ENCODE results near the gene PDK3.

Gene PDK3

DNA sequence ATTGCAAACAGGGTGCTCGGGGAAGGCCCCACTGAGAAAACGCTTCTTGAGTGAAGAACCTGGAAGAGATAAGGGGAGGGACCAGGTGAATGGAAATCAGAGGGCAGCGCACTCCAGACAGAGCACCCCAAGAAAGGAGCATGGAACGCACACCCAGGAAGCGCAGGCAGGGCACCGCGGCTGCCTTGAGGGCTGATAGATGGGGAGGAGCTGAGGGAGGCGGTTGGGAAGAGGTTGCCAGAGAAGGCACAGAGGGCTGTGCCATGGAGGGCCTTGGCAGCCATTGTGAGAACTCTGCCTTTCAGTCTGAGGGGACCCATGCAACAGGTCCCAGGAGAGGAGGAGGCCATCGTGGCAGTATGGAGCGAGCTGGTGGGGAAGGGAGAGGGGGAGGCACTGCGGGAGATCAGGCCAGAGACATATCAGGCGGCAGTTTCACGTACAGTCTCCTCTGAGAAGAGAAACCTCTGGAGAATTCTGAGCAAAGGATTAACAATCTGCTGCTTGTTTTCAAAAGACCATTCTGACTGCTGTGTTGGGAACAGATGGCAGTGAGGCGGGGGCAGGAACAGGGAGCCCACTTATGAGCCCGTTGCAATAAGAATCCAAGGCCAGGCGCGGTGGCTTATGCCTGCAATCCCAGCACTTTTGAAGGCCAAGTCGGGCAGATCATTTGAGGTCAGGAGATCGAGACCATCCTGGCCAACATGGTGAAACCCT, 98.4 kb downstream of the PDK3 start:
- DNase-seq: no peak

DNA sequence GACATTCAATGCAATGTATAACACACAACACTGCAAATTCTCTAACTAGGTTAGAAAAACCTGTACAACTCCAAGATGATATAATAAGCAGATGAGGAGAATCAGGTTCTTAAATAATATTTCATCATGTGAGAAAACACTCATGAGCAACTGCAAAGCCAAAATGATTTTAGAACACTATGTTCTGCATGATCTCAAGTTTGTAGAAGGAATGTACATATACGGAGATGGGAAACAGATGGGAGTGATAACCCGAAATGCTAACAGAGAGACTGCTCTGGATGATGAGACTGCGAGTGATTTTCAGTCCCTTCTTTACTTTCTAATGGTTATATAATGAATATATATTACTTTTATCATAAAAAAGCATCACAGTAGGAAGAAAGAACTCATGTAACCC, 101.2 kb downstream of the PDK3 start:
- no peak for DNase-seq

DNA sequence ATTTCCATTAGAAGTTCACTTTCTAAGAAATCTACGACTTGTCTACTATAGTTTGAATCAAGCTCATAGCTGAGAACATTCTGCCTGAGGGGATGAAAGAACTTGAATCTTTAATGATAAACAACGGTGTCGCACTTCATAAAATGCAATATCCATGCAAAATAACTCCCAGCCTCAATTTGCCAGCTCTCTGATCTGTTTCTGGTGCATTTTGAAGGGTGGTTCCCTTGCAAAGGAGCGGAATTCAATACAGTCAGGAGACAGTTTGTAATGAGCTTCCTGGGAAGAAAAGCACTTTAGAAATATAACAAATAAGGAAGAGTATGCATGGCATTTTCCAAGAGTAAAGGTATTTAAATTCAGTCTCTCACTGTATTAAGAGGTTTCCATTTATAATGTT, 102.1 kb downstream of the PDK3 start:
- no peak for DNase-seq

DNA sequence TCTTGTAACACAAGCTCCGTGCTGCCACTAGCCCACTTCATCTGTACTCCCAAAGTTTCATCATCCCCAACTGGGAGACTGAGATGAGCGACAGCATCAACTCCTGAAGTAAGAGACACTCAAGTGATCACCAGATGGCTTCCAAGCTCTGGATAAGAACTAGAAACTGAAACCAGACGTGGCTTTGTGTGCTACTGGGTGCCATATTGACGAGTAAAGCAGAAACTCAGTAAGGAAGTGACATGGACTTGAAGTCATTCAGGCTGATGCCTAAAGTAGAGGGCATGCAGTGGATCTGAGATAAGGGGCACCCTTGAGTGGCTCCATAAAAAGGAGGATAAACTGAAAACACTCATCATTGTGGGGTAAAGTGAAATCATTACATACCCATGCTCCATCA, 109.7 kb downstream of the PDK3 start:
- no peak for DNase-seq

DNA sequence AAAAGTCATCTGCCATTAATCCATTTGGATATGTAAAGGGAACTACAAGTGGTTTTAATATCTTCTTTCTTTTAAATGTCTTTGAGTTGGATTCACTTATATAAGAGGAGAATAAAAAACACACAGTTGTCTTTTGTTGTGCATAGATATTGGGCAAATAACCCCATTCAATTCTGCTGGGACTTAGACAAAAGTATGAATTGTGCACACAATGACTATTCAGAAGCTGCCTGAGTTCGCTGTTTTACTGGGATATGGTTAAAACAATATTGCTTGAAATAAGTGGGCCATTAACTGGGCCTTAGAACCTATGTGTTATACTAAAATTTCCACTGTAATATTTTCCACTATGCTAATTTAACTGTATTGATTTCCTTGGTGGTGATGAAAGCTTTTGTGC, 110.4 kb downstream of the PDK3 start:
- DNase-seq: no peak

DNA sequence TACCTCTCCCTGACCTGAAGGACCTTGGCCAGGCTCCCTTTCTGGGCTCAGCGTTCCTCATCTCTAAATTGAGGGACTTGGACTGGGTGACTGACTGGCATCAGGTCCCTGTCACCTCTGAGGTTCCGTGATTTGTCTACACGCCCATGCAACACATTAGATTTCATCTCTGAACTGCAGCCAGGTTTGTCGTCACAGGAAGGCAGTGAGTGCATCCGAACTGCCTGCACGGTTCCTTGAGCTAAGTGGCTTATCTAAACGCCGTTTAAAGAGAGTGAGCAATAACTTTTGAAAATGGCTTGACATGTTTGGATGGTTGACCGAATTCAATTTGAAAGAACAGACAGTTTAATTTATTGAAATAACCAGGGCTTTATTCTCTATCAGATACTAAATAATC, 112.0 kb downstream of the PDK3 start:
- no peak for DNase-seq

Measured in hematopoietic multipotent progenitor cell treated with erythropoietin and hydrocortisone succinate and interleukin-3 and kit ligand, for 6 days (in vitro differentiated cells).